ENCODE measurements around the gene KLHL22. TPM values are rescaled to one million over a fixed set of nuclear protein-coding genes. Genes with fewer than 3 reads are reported as not detected.

Gene KLHL22
- total RNA-seq, 2 donors from 2014 or later, result 45.1 to 51.3 TPM

DNA sequence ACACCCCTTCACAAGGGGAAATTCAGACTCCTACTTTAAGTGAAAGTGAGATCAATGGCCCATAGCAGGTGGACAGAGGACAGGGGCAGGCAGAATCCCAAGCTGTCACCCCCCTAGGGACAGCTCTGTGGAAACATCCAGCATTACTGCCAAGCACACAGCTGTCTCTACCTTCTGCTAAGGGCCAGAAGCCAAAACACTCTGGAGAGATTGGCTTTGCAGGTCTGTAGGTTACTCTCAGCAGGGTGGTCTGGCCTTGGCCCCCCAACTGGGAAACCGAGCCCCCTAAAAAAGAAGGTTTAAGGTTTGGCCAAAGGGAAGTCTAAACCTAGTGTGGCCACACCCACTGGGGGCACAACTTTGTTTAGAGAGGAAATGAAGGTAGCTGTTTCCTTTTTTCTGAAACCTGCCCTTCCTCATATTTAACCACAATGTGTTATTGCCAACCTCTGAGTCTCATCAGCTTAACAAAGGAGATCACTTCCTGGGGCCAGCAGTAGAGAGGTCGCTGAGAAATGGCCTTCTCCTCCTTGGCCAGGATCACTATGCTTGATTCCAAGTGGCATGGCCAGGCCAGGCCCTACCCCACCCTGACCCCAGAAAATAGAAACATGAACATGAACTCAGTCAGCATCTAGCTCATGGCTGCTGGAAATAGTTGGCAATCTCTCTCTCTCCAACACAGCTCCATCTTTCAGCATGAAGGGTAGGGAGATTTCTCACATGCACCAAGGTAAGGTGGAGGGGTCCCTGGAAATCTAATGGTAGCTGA lies 32.1 kb downstream of the KLHL22 start:
- no peaks in the 10 kb centered on the region for H3K36me3 ChIP-seq
- no peaks in the 10 kb centered on the region for H3K27me3 ChIP-seq (replicated peaks; ENCODE audit: insufficient read depth)
- H3K4me3 ChIP-seq, result no peak overlapping the region
- intact Hi-C loops (cut with DNase I), result no loop called here
- no peaks in the 10 kb centered on the region for H3K4me1 ChIP-seq (replicated peaks)
- H3K9me3 ChIP-seq, result no peaks in the 10 kb centered on the region
- H3K27ac ChIP-seq, result no peak overlapping the region
- no peak for DNase-seq (ENCODE audit: low spot score)
- TF ChIP-seq CTCF (IDR thresholded peaks at IDR 0.05), result no peak
- no peak for TF ChIP-seq POLR2AphosphoS5 (IDR thresholded peaks at IDR 0.05)
- no peak for TF ChIP-seq POLR2A (IDR thresholded peaks at IDR 0.05)
- 64% methylated on average over 2 of the region's 2 CpGs for WGBS

- no peaks in the 10 kb centered on the region for H3K9me3 ChIP-seq
- no peaks in the 10 kb centered on the region for H3K27me3 ChIP-seq (replicated peaks; ENCODE audit: insufficient read depth)
- TF ChIP-seq CTCF (IDR thresholded peaks at IDR 0.05) (no peak), POLR2A (IDR thresholded peaks at IDR 0.05) (no peak), POLR2AphosphoS5 (IDR thresholded peaks at IDR 0.05) (no peak)
- H3K4me1 ChIP-seq (replicated peaks), result no peaks in the 10 kb centered on the region
- H3K4me3 ChIP-seq, result no peak overlapping the region
- DNase-seq (ENCODE audit: low spot score), result no peak
- H3K36me3 ChIP-seq, result no peaks in the 10 kb centered on the region
- intact Hi-C loops (cut with DNase I), result no loop called here
- WGBS, result 100% methylated on average over 4 of the region's 4 CpGs
- H3K27ac ChIP-seq, result no peak overlapping the region
Observed at GRCh38 chr22:20459862-20460261, 35.7 kb downstream of the KLHL22 start.

DNA sequence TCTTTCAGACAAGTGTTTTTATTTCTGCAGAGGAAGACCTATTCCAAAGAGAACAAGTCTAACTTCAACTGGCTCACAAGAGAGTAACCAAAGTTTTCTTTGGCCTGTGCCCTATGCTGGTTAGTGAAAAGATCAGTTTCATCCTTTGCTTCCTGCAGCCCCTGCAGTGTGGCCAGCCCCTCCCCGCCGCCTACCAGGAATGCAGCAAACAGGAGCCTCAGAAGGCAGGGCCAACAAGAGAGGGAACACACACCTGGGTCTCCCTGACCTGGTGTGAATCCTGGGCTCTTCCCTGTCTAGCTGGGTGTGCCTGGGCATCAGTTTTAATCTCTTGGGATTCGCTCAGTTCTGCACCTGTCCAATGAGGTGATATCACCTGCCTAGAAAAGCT lies 36.4 kb downstream of the KLHL22 start:
- no peak for DNase-seq (ENCODE audit: low spot score)
- 81% methylated on average over 3 of the region's 3 CpGs for WGBS
- H3K9me3 ChIP-seq, result no peaks in the 10 kb centered on the region
- H3K4me3 ChIP-seq, result no peak overlapping the region
- no peaks in the 10 kb centered on the region for H3K27me3 ChIP-seq (replicated peaks; ENCODE audit: insufficient read depth)
- no peak overlapping the region for H3K27ac ChIP-seq
- H3K4me1 ChIP-seq (replicated peaks), result no peaks in the 10 kb centered on the region
- H3K36me3 ChIP-seq, result no peaks in the 10 kb centered on the region
- TF ChIP-seq POLR2A (IDR thresholded peaks at IDR 0.05), result no peak
- no peak for TF ChIP-seq POLR2AphosphoS5 (IDR thresholded peaks at IDR 0.05)
- intact Hi-C loops (cut with DNase I), result no loop called here

DNA sequence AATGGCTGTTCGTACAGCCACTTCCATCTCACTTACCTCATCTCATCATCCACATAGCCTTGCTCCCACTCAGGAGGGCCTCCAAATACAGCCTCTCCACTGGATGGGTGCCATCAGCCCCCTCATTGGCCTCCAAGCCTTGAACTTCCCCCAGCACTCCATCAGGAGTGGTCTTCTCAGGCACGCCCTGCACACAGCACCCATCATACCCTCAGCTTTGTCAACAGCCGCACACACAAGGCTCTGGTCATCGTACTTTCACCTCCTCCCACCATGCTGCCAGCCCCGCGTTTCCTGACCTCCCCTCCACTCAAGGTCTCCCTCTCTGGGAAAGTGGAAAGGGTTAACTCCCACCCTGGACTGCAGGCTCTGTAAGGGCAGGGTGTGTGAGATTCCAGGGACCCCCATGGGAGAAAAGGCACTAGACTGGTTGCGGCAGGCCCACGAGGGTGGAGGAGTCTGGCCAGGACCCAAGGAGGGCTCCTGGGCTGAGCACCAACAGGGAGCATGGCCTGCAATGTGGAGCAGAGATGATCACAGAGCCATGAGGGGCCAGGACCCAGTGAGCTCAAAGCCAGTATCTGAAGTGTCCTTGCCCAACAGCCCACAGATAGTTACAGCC lies 37.0 kb downstream of the KLHL22 start:
- no peak overlapping the region for H3K27ac ChIP-seq
- intact Hi-C loops (cut with DNase I), result no loop called here
- TF ChIP-seq CTCF (IDR thresholded peaks at IDR 0.05), result no peak
- H3K36me3 ChIP-seq, result no peaks in the 10 kb centered on the region
- H3K9me3 ChIP-seq, result no peaks in the 10 kb centered on the region
- no peaks in the 10 kb centered on the region for H3K27me3 ChIP-seq (replicated peaks; ENCODE audit: insufficient read depth)
- H3K4me1 ChIP-seq (replicated peaks), result no peaks in the 10 kb centered on the region
- no peak overlapping the region for H3K4me3 ChIP-seq
- DNase-seq (ENCODE audit: low spot score), result no peak
- WGBS, result 73% methylated on average over 8 of the region's 8 CpGs

- Histone ChIP-seq H3K4me1 (replicated peaks) (no peaks in the 10 kb centered on the region), H3K27me3 (replicated peaks; ENCODE audit: insufficient read depth) (no peaks in the 10 kb centered on the region), H3K4me3 (no peak overlapping the region), H3K9me3 (no peaks in the 10 kb centered on the region), H3K36me3 (no peaks in the 10 kb centered on the region), H3K27ac (no peak overlapping the region)
- TF ChIP-seq POLR2AphosphoS5 (IDR thresholded peaks at IDR 0.05) (no peak), POLR2A (IDR thresholded peaks at IDR 0.05) (no peak), CTCF (IDR thresholded peaks at IDR 0.05) (no peak)
- 94% methylated on average over 11 of the region's 15 CpGs for WGBS
- DNase-seq (ENCODE audit: low spot score), result no peak
- intact Hi-C loops (cut with DNase I), result loop anchor here (2.0 kb wide), 1 partner anchor 39 kb away; no protein-coding TSS in a partner anchor
Observed at GRCh38 chr22:20457506-20458240, 37.9 kb downstream of the KLHL22 start.
